HL-60 (cell line): ENCODE data around the gene CHEK1.

Source experiments
- DNase-seq, 2 experiments: peaks; one replicate each; pipeline ENCODE4 v3.0.0-alpha.2; 2010 to 2020; ENCODE audit warnings: low read depth in 1 of 2, low spot score in 1 of 2
- H3K27ac ChIP-seq: fragments of 250-450 bp; sonication (Bioruptor Pico); replicated peaks from 2 replicates; pipeline ENCODE4 v1.5.1; 2020; ENCODE audit warnings: mild to moderate bottlenecking, moderate library complexity
- H3K27me3 ChIP-seq: fragments of 250-450 bp; sonication (Bioruptor Pico); 2 replicates; pipeline ENCODE4 v1.5.1; 2021; ENCODE audit warnings: mild to moderate bottlenecking, moderate library complexity; ENCODE audit not compliant: insufficient read depth, poor library complexity, severe bottlenecking
- H3K4me3 ChIP-seq: replicated peaks from 2 replicates; pipeline ENCODE4 v1.5.1; 2011; ENCODE audit warnings: mild to moderate bottlenecking, control low read depth, low read length; ENCODE audit not compliant: insufficient read depth
- CTCF ChIP-seq: IDR thresholded peaks from one replicate; pipeline ENCODE4 v1.5.1; 2011; ENCODE audit warnings: low read length, control low read depth, inconsistent platforms; ENCODE audit not compliant: insufficient read depth
- GABPA ChIP-seq: IDR thresholded peaks from 2 replicates; pipeline ENCODE4 v1.6.1; 2012; ENCODE audit warnings: low read depth
- POLR2AphosphoS5 ChIP-seq: IDR thresholded peaks from 2 replicates; pipeline ENCODE4 v1.6.1; 2012; ENCODE audit warnings: low read depth
- REST ChIP-seq: IDR thresholded peaks from 2 replicates; pipeline ENCODE4 v1.6.1; 2012; ENCODE audit warnings: low read depth; ENCODE audit not compliant: insufficient replicate concordance
- SPI1 ChIP-seq: IDR thresholded peaks from 2 replicates; pipeline ENCODE4 v1.6.1; 2012; ENCODE audit warnings: low read depth, mild to moderate bottlenecking, borderline replicate concordance

CHEK1 gene

GRCh38 chr11:125592305-125593113, 32.5 kb upstream of the CHEK1 start, which contains the start of gene STT3A:
TSS of gene STT3A (plus strand) at chr11:125592852. CDS start at chr11:125595916, 3,064 bp downstream.
- Histone ChIP-seq H3K27me3 (no peaks in the 10 kb centered on the region), H3K4me3 (peak within 1 kb of the TSS; percentile 99), H3K27ac (peak within 1 kb of the TSS; percentile 89)
- peak; percentile 99 for DNase-seq
- peak; percentile 25 for TF ChIP-seq REST
- peak; percentile 2 for TF ChIP-seq GABPA
- no peak for TF ChIP-seq SPI1
- TF ChIP-seq CTCF: no peak
- peak; percentile 62; the same call in 1 of the 2 replicates for TF ChIP-seq POLR2AphosphoS5

- H3K27ac ChIP-seq: peak overlapping the region; percentile 80
- H3K4me3 ChIP-seq: peak overlapping the region; percentile 99
- DNase-seq: peak in 1 of 2 experiments; percentile 21
These were observed 31.7 kb upstream of the CHEK1 start for GRCh38 chr11:125593114-125593820.

GRCh38 chr11:125594958-125595357, 30.0 kb upstream of the CHEK1 start:
- no peak overlapping the region for H3K27ac ChIP-seq
- no peak overlapping the region for H3K4me3 ChIP-seq
- no peak for TF ChIP-seq REST
- TF ChIP-seq SPI1: peak; percentile 25; the same call in 1 of the 2 replicates
- DNase-seq: no peak
- no peaks in the 10 kb centered on the region for H3K27me3 ChIP-seq

More at GRCh38 chr11:125593114-125593820, 31.7 kb upstream of the CHEK1 start:
- TF ChIP-seq POLR2AphosphoS5 (no peak), CTCF (no peak), GABPA (no peak)
- H3K27me3 ChIP-seq: no peaks in the 10 kb centered on the region

GRCh38 chr11:125600663-125601062, 24.3 kb upstream of the CHEK1 start:
- no peaks in the 10 kb centered on the region for H3K27me3 ChIP-seq
- DNase-seq: no peak
- no peak for TF ChIP-seq CTCF
- TF ChIP-seq GABPA: no peak
- TF ChIP-seq REST: no peak
- no peak for TF ChIP-seq SPI1
- TF ChIP-seq POLR2AphosphoS5: no peak
- H3K4me3 ChIP-seq: no peak overlapping the region
- H3K27ac ChIP-seq: no peak overlapping the region
